ENCODE data around the gene TSPAN1. TPM values are rescaled to one million over a fixed set of nuclear protein-coding genes. Genes with fewer than 3 reads are reported as not detected.

TSPAN1 gene
- total and polyA plus RNA-seq, 10 of the 15 experiments (the other 5 are each of a cell fraction or from before 2014, with no cell fraction given), result 0.08 to 0.29 (median 0.23) TPM; not detected in 5

DNA sequence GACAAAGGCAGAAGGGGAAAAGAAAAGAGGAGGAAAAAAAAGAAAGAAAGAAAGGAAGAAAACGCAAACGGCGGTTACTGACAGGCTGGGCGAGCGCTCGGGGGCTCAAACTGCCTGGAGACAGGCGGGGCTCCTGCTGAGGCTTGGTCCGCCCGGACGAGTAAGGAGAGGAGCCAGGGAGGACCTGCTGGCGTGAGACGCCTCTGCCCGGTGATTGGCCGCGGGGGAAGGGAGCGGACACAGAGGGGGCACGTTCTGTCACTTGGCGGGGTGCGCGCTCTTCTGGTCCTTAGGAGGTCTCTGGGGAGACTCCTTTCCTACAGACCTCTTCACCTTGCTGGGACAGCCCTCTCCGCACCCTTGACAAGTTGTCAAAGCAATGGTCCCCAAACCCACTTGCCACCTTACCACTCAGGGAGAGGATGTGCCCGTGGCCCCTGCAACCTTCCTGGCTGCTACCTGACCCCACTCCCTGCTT is 41.7 kb upstream of the TSPAN1 start (continued):
- TF ChIP-seq CREB1 (IDR thresholded peaks at IDR 0.05; ENCODE audit: low read depth) (0 out of 2 replicates have a peak, but pooled peaks have one; percentile 26), ZZZ3 (IDR thresholded peaks at IDR 0.05; ENCODE audit: control insufficient read depth, insufficient read length, low read depth) (no peak), FOS (IDR thresholded peaks at IDR 0.05; ENCODE audit: borderline replicate concordance, extremely low read depth, insufficient read length) (no peak), ESRRA (IDR thresholded peaks at IDR 0.05; ENCODE audit: low read length) (no peak), EGR1 (IDR thresholded peaks at IDR 0.05; ENCODE audit: borderline replicate concordance in 1 of 2, low read depth in 2 of 2, low read length in 2 of 2) (no peak)
- TF ChIP-seq, protein P1, sequence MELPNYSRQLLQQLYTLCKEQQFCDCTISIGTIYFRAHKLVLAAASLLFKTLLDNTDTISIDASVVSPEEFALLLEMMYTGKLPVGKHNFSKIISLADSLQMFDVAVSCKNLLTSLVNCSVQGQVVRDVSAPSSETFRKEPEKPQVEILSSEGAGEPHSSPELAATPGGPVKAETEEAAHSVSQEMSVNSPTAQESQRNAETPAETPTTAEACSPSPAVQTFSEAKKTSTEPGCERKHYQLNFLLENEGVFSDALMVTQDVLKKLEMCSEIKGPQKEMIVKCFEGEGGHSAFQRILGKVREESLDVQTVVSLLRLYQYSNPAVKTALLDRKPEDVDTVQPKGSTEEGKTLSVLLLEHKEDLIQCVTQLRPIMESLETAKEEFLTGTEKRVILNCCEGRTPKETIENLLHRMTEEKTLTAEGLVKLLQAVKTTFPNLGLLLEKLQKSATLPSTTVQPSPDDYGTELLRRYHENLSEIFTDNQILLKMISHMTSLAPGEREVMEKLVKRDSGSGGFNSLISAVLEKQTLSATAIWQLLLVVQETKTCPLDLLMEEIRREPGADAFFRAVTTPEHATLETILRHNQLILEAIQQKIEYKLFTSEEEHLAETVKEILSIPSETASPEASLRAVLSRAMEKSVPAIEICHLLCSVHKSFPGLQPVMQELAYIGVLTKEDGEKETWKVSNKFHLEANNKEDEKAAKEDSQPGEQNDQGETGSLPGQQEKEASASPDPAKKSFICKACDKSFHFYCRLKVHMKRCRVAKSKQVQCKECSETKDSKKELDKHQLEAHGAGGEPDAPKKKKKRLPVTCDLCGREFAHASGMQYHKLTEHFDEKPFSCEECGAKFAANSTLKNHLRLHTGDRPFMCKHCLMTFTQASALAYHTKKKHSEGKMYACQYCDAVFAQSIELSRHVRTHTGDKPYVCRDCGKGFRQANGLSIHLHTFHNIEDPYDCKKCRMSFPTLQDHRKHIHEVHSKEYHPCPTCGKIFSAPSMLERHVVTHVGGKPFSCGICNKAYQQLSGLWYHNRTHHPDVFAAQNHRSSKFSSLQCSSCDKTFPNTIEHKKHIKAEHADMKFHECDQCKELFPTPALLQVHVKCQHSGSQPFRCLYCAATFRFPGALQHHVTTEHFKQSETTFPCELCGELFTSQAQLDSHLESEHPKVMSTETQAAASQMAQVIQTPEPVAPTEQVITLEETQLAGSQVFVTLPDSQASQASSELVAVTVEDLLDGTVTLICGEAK (IDR thresholded peaks at IDR 0.05; ENCODE audit: borderline replicate concordance), result no peak
- TF ChIP-seq, protein P2, sequence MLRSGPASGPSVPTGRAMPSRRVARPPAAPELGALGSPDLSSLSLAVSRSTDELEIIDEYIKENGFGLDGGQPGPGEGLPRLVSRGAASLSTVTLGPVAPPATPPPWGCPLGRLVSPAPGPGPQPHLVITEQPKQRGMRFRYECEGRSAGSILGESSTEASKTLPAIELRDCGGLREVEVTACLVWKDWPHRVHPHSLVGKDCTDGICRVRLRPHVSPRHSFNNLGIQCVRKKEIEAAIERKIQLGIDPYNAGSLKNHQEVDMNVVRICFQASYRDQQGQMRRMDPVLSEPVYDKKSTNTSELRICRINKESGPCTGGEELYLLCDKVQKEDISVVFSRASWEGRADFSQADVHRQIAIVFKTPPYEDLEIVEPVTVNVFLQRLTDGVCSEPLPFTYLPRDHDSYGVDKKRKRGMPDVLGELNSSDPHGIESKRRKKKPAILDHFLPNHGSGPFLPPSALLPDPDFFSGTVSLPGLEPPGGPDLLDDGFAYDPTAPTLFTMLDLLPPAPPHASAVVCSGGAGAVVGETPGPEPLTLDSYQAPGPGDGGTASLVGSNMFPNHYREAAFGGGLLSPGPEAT (IDR thresholded peaks at IDR 0.05; ENCODE audit: low read depth), result no peak
